ENCODE results near the gene TPTE.

- TF ChIP-seq EZH2 (IDR thresholded peaks at IDR 0.05): no peak
- no peak for TF ChIP-seq CTCF (IDR thresholded peaks at IDR 0.05)
Observed at GRCh38 chr21:10575311-10575667, 53.9 kb downstream of the TPTE start.
